ENCODE data around the gene HS1BP3.
A peak's percentile ranks its signal among the peaks of the same experiment; 100 is the strongest.

HS1BP3 gene

GRCh38 chr2:20632446-20632990, 18.4 kb downstream of the HS1BP3 start:
- H3K9ac ChIP-seq (ENCODE audit: low read length): no peak overlapping the region
- H3K14ac ChIP-seq (ENCODE audit: low read length): no peak overlapping the region
- H2AFZ ChIP-seq (ENCODE audit: insufficient read depth, low read length, poor library complexity): no peak overlapping the region
- H3K23ac ChIP-seq (ENCODE audit: low read length): no peak overlapping the region
- H3K27ac ChIP-seq (ENCODE audit: low read depth, low read length): no peak overlapping the region
- no peak overlapping the region for H3K4me3 ChIP-seq (ENCODE audit: low read depth, low read length)
- H2BK12ac ChIP-seq (ENCODE audit: low read length): peak overlapping the region; percentile 26
- no peak for DNase-seq
- peaks cover 12 to 13% of the 10 kb centered on the region in 2 experiments for H3K4me1 ChIP-seq (ENCODE audit: control insufficient read depth in 1 of 2, insufficient read depth in 2 of 2, low read length in 2 of 2)
- H2BK120ac ChIP-seq (ENCODE audit: insufficient read depth, low read length, poor library complexity): no peak overlapping the region
- H3K79me1 ChIP-seq (ENCODE audit: low read length): peaks cover 18% of the 10 kb centered on the region
- WGBS (ENCODE audit: extremely low coverage, insufficient coverage, insufficient read length): no CpG with 5 or more reads among the region's 7 CpGs
- H2BK5ac ChIP-seq (ENCODE audit: low read depth, low read length, poor library complexity): no peak overlapping the region
- H4K12ac ChIP-seq (ENCODE audit: low read depth, low read length): no peak overlapping the region
- no peak overlapping the region for H4K91ac ChIP-seq (ENCODE audit: low read depth, low read length)
- no peaks in the 10 kb centered on the region for H3K27me3 ChIP-seq (ENCODE audit: insufficient read depth, low read length)
- H2AK5ac ChIP-seq (ENCODE audit: low read length): no peak overlapping the region
- no peak overlapping the region for H4K8ac ChIP-seq (ENCODE audit: low read depth, low read length)
- no peak overlapping the region for H3K18ac ChIP-seq (ENCODE audit: low read length)
- no peaks in the 10 kb centered on the region for H3K9me3 ChIP-seq (ENCODE audit: insufficient read depth, low read depth, low read length)
- no peak overlapping the region for H3K4me2 ChIP-seq (ENCODE audit: low read length)
- H3K36me3 ChIP-seq (ENCODE audit: control insufficient read depth in 1 of 2, insufficient read depth in 2 of 2, low read length in 2 of 2): peaks cover 11 to 13% of the 10 kb centered on the region in 2 experiments
- H3K79me2 ChIP-seq (ENCODE audit: control insufficient read depth, insufficient read depth, low read length, poor library complexity): no peaks in the 10 kb centered on the region
- H3K4ac ChIP-seq (ENCODE audit: low read depth, low read length): no peak overlapping the region

GRCh38 chr2:20631617-20632307, 19.1 kb downstream of the HS1BP3 start:
- H4K91ac ChIP-seq (ENCODE audit: low read depth, low read length): peak overlapping the region; percentile 48

GRCh38 chr2:20630967-20631366, 19.9 kb downstream of the HS1BP3 start:
- Histone ChIP-seq H3K23ac (ENCODE audit: low read length) (no peak overlapping the region), H2BK120ac (ENCODE audit: insufficient read depth, low read length, poor library complexity) (no peak overlapping the region), H4K91ac (ENCODE audit: low read depth, low read length) (no peak overlapping the region), H3K4me1 (ENCODE audit: control insufficient read depth in 1 of 2, insufficient read depth in 2 of 2, low read length in 2 of 2) (peaks cover 20 to 21% of the 10 kb centered on the region in 2 experiments), H3K14ac (ENCODE audit: low read length) (no peak overlapping the region), H3K27ac (ENCODE audit: low read depth, low read length) (no peak overlapping the region), H3K18ac (ENCODE audit: low read length) (no peak overlapping the region), H3K27me3 (ENCODE audit: insufficient read depth, low read length) (no peaks in the 10 kb centered on the region), H2AK5ac (ENCODE audit: low read length) (no peak overlapping the region), H3K79me2 (ENCODE audit: control insufficient read depth, insufficient read depth, low read length, poor library complexity) (no peaks in the 10 kb centered on the region), H3K4ac (ENCODE audit: low read depth, low read length) (no peak overlapping the region), H3K9me3 (ENCODE audit: insufficient read depth, low read depth, low read length) (no peaks in the 10 kb centered on the region), H3K36me3 (ENCODE audit: control insufficient read depth in 1 of 2, insufficient read depth in 2 of 2, low read length in 2 of 2) (peaks cover 4 to 9% of the 10 kb centered on the region in 2 experiments), H3K4me2 (ENCODE audit: low read length) (no peak overlapping the region), H3K4me3 (ENCODE audit: low read depth, low read length) (no peak overlapping the region), H4K8ac (ENCODE audit: low read depth, low read length) (no peak overlapping the region), H3K9ac (ENCODE audit: low read length) (no peak overlapping the region), H2BK5ac (ENCODE audit: low read depth, low read length, poor library complexity) (no peak overlapping the region), H4K12ac (ENCODE audit: low read depth, low read length) (no peak overlapping the region), H2AFZ (ENCODE audit: insufficient read depth, low read length, poor library complexity) (no peak overlapping the region), H3K79me1 (ENCODE audit: low read length) (peaks cover 16% of the 10 kb centered on the region), H2BK12ac (ENCODE audit: low read length) (no peak overlapping the region)
- no peak for DNase-seq
- WGBS (ENCODE audit: extremely low coverage, insufficient coverage, insufficient read length): no CpG with 5 or more reads among the region's 4 CpGs

More at GRCh38 chr2:20631617-20632307, 19.1 kb downstream of the HS1BP3 start:
- Histone ChIP-seq H3K4me1 (ENCODE audit: control insufficient read depth in 1 of 2, insufficient read depth in 2 of 2, low read length in 2 of 2) (peaks cover 19% of the 10 kb centered on the region in 2 experiments), H2AK5ac (ENCODE audit: low read length) (peak overlapping the region; percentile 59), H3K4me2 (ENCODE audit: low read length) (no peak overlapping the region), H4K8ac (ENCODE audit: low read depth, low read length) (no peak overlapping the region), H3K36me3 (ENCODE audit: control insufficient read depth in 1 of 2, insufficient read depth in 2 of 2, low read length in 2 of 2) (peaks cover 7 to 9% of the 10 kb centered on the region in 2 experiments), H4K12ac (ENCODE audit: low read depth, low read length) (no peak overlapping the region), H2AFZ (ENCODE audit: insufficient read depth, low read length, poor library complexity) (no peak overlapping the region), H3K4me3 (ENCODE audit: low read depth, low read length) (no peak overlapping the region), H3K9me3 (ENCODE audit: insufficient read depth, low read depth, low read length) (no peaks in the 10 kb centered on the region), H3K79me1 (ENCODE audit: low read length) (peaks cover 18% of the 10 kb centered on the region), H3K14ac (ENCODE audit: low read length) (peak overlapping the region; percentile 22), H3K79me2 (ENCODE audit: control insufficient read depth, insufficient read depth, low read length, poor library complexity) (no peaks in the 10 kb centered on the region), H3K9ac (ENCODE audit: low read length) (no peak overlapping the region), H3K27me3 (ENCODE audit: insufficient read depth, low read length) (no peaks in the 10 kb centered on the region), H3K27ac (ENCODE audit: low read depth, low read length) (no peak overlapping the region), H2BK120ac (ENCODE audit: insufficient read depth, low read length, poor library complexity) (no peak overlapping the region), H3K4ac (ENCODE audit: low read depth, low read length) (peak overlapping the region; percentile 21), H2BK5ac (ENCODE audit: low read depth, low read length, poor library complexity) (no peak overlapping the region), H2BK12ac (ENCODE audit: low read length) (peak overlapping the region; percentile 20), H3K18ac (ENCODE audit: low read length) (peak overlapping the region; percentile 58), H3K23ac (ENCODE audit: low read length) (no peak overlapping the region)
- no peak for DNase-seq
- WGBS (ENCODE audit: extremely low coverage, insufficient coverage, insufficient read length): no CpG with 5 or more reads among the region's 6 CpGs

- no peak overlapping the region for H3K23ac ChIP-seq (ENCODE audit: low read length)
- H3K18ac ChIP-seq (ENCODE audit: low read length): no peak overlapping the region
- no peak overlapping the region for H3K4me2 ChIP-seq (ENCODE audit: low read length)
- DNase-seq: no peak
- H3K4ac ChIP-seq (ENCODE audit: low read depth, low read length): no peak overlapping the region
- peaks cover 18% of the 10 kb centered on the region for H3K79me1 ChIP-seq (ENCODE audit: low read length)
- H4K8ac ChIP-seq (ENCODE audit: low read depth, low read length): no peak overlapping the region
- no peak overlapping the region for H2AK5ac ChIP-seq (ENCODE audit: low read length)
- no peak overlapping the region for H4K91ac ChIP-seq (ENCODE audit: low read depth, low read length)
- peaks cover 21 to 23% of the 10 kb centered on the region in 2 experiments for H3K4me1 ChIP-seq (ENCODE audit: control insufficient read depth in 1 of 2, insufficient read depth in 2 of 2, low read length in 2 of 2)
- no CpG with 5 or more reads among the region's 12 CpGs for WGBS (ENCODE audit: extremely low coverage, insufficient coverage, insufficient read length)
- no peaks in the 10 kb centered on the region for H3K79me2 ChIP-seq (ENCODE audit: control insufficient read depth, insufficient read depth, low read length, poor library complexity)
- H2AFZ ChIP-seq (ENCODE audit: insufficient read depth, low read length, poor library complexity): no peak overlapping the region
- no peaks in the 10 kb centered on the region for H3K27me3 ChIP-seq (ENCODE audit: insufficient read depth, low read length)
- H4K12ac ChIP-seq (ENCODE audit: low read depth, low read length): no peak overlapping the region
- H3K14ac ChIP-seq (ENCODE audit: low read length): no peak overlapping the region
- no peaks in the 10 kb centered on the region for H3K9me3 ChIP-seq (ENCODE audit: insufficient read depth, low read depth, low read length)
- no peak overlapping the region for H3K9ac ChIP-seq (ENCODE audit: low read length)
- H2BK120ac ChIP-seq (ENCODE audit: insufficient read depth, low read length, poor library complexity): no peak overlapping the region
- H2BK5ac ChIP-seq (ENCODE audit: low read depth, low read length, poor library complexity): no peak overlapping the region
- no peak overlapping the region for H3K27ac ChIP-seq (ENCODE audit: low read depth, low read length)
- H2BK12ac ChIP-seq (ENCODE audit: low read length): no peak overlapping the region
- peaks cover 8 to 9% of the 10 kb centered on the region in 2 experiments for H3K36me3 ChIP-seq (ENCODE audit: control insufficient read depth in 1 of 2, insufficient read depth in 2 of 2, low read length in 2 of 2)
- no peak overlapping the region for H3K4me3 ChIP-seq (ENCODE audit: low read depth, low read length)
Measured at GRCh38 chr2:20629581-20630171, 21.2 kb downstream of the HS1BP3 start.
